ENCODE data around the gene RMND5A.
"Not testable (repeated sequence)": the region's sequence is repeated elsewhere in the genome, so short reads cannot be mapped to it uniquely, and the experiment has no call there.

DNA sequence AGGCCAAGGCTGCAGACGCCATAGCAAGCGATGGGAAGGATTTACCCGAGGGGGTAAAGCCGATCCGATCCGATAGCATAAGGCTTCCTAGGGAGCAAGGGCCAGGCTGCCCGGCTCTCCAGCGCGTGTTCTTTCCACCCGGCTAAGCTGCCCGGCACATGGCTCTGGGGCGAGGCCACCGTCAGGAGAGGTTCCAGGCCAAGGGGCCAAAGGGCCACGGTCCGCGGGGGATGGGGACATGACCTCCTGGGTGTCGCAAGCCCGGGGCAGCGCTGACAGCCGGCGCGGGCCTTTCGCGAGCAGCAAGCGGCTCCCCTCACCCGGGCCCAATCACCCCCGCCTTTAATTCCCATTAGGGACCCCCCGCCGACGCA, 841 bp upstream of the RMND5A start:
- TF ChIP-seq CTCF (IDR thresholded peaks at IDR 0.05); ZFX (IDR thresholded peaks at IDR 0.05; ENCODE audit: borderline replicate concordance): not testable (repeated sequence)
